Stomach (tissue), 9 donors: ENCODE results near the gene TMCC2. TPM values are rescaled to one million over a fixed set of nuclear protein-coding genes. Genes with fewer than 3 reads are reported as not detected.

ENCODE experiments used
- DNase-seq, 2 donors: peaks; one replicate each; pipeline versions ENCODE4 v3.0.0 to v3.0.0-alpha.2; 2013 to 2019
- H3K27ac ChIP-seq, 5 donors: fragments of 200-600 bp in 4 of 5; sonication (generic) in 4 of 5; one replicate each; pipeline ENCODE4 v1.5.1; 2013 to 2019; ENCODE audit warnings: mild to moderate bottlenecking in 1 of 5, moderate library complexity in 1 of 5
- H3K27me3 ChIP-seq, 3 donors: fragments of 200-600 bp; sonication (generic); one replicate each; pipeline ENCODE4 v1.5.1; 2017 to 2019; ENCODE audit warnings: mixed run types in 1 of 3
- H3K36me3 ChIP-seq, 4 donors: fragments of 200-600 bp; sonication (generic); 1 replicate in 3 of 4; 2 replicates in 1 of 4; pipeline ENCODE4 v1.5.1; 2016 to 2019
- H3K4me1 ChIP-seq, 4 donors: fragments of 200-600 bp; sonication (generic); one replicate each; pipeline ENCODE4 v1.5.1; 2016 to 2019
- H3K4me3 ChIP-seq, 4 donors: fragments of 200-600 bp; sonication (generic) in 3 of 4; one replicate each; pipeline ENCODE4 v1.5.1; 2016 to 2019; ENCODE audit warnings: mild to moderate bottlenecking in 1 of 4
- H3K9me3 ChIP-seq, 4 donors: fragments of 200-600 bp; sonication (generic); one replicate each; pipeline ENCODE4 v1.5.1; 2016 to 2019
- CTCF ChIP-seq, 7 experiments: fragments of 450-650 bp in 4 of 7; fragments of 200-600 bp in 3 of 7; sonication (generic) in 3 of 7; IDR thresholded peaks; one replicate each; pipeline ENCODE4 v1.5.1; 2016 to 2019; ENCODE audit warnings: antibody characterized with exemption in 7 of 7, control low read depth in 2 of 7, mild to moderate bottlenecking in 1 of 7
- EP300 ChIP-seq: sonication (generic); formaldehyde crosslinking; IDR thresholded peaks from one replicate; pipeline ENCODE4 v1.6.1; 2017; ENCODE audit warnings: antibody characterized with exemption
- POLR2A ChIP-seq, 4 donors: fragments of 450-650 bp; IDR thresholded peaks; one replicate each; pipeline ENCODE4 v1.6.1; 2016; ENCODE audit warnings: antibody characterized with exemption in 4 of 4, control low read depth in 2 of 4, mild to moderate bottlenecking in 1 of 4, moderate library complexity in 1 of 4
- POLR2AphosphoS5 ChIP-seq, 3 donors: sonication (generic); formaldehyde crosslinking; IDR thresholded peaks; one replicate each; pipeline ENCODE4 v1.6.1; 2016; ENCODE audit warnings: antibody characterized with exemption in 3 of 3
- WGBS, 5 donors: extraction: QIAGEN DNeasy Blood & Tissue Kit in 3 of 5; methylation state at CpG; one replicate each; pipeline versions ENCODE4 v1.1.5 to v1.1.7; 2013 to 2018; 5-methylcytosine and 5-hydroxymethylcytosine counted together
- intact Hi-C: fragments of 100-400 bp; cut with DNase I; formaldehyde crosslinking; loops from one replicate; pipeline ENCODE4 v1.15.1; 2023; ENCODE audit warnings: low total_unique reads
- polyA plus RNA-seq, 3 donors: library from polyadenylated mRNA; stranded (reverse); fragments of 200-250 nt; gene quantifications; one replicate each; pipeline ENCODE4 v1.2.3, GENCODE V29; 2013
- total RNA-seq, 5 donors: library from RNA; depleted of rRNA; stranded (reverse); fragments of >200 nt; gene quantifications; one replicate each; pipeline versions ENCODE4 v1.1.0 to v1.2.3, GENCODE V29; 2014 to 2016
- donor health status: healthy with polysubstance abuse.
- donor health status: Bipolar disorder and iron deficiency.
- donor health status: healthy.

Gene TMCC2
- total and polyA plus RNA-seq, 8 donors = 0.45 to 3.1 (median 1.5) TPM; not detected in 2

- no peak for DNase-seq
- intact Hi-C loops = no loop called here
- H3K36me3 ChIP-seq = peaks cover 0 to 9% (median 6%) of the 10 kb centered on the region in 4 donors
Observed at GRCh38 chr1:205244384-205244783, 16.6 kb downstream of the TMCC2 start.

GRCh38 chr1:205245096-205245495, 17.4 kb downstream of the TMCC2 start:
- Histone ChIP-seq H3K9me3 (no peaks in the 10 kb centered on the region), H3K4me1 (peaks cover 17 to 40% (median 29%) of the 10 kb centered on the region in 4 donors), H3K36me3 (peaks cover 0 to 9% (median 6%) of the 10 kb centered on the region in 4 donors), H3K27me3 (no peaks in the 10 kb centered on the region), H3K4me3 (no peak overlapping the region), H3K27ac (no peak overlapping the region)
- no peak for DNase-seq
- intact Hi-C loops = no loop called here
- TF ChIP-seq POLR2AphosphoS5 (IDR thresholded peaks at IDR 0.05) (no peak), POLR2A (IDR thresholded peaks at IDR 0.05) (no peak), CTCF (IDR thresholded peaks at IDR 0.05) (no peak), EP300 (no peak)
- 85 to 87% (median 86%) methylated on average over 7 of the region's 7 CpGs for WGBS, 5 donors

More at GRCh38 chr1:205244384-205244783, 16.6 kb downstream of the TMCC2 start:
- H3K4me3 ChIP-seq = no peak overlapping the region
- H3K4me1 ChIP-seq = peaks cover 11 to 33% (median 24%) of the 10 kb centered on the region in 4 donors
- no peaks in the 10 kb centered on the region for H3K9me3 ChIP-seq
- no peaks in the 10 kb centered on the region for H3K27me3 ChIP-seq
- WGBS, 5 donors = 62 to 79% (median 73%) methylated on average over 4 of the region's 4 CpGs
- no peak overlapping the region for H3K27ac ChIP-seq
- no peak for TF ChIP-seq EP300
- TF ChIP-seq POLR2AphosphoS5 (IDR thresholded peaks at IDR 0.05) = no peak
- TF ChIP-seq CTCF (IDR thresholded peaks at IDR 0.05) = no peak
- no peak for TF ChIP-seq POLR2A (IDR thresholded peaks at IDR 0.05)

- Histone ChIP-seq H3K36me3 (peaks cover 0 to 5% (median 4%) of the 10 kb centered on the region in 4 donors), H3K27me3 (no peaks in the 10 kb centered on the region), H3K27ac (peak overlapping the region in 1 of 5 donors; percentile 36), H3K4me1 (peaks cover 17 to 49% (median 29%) of the 10 kb centered on the region in 4 donors), H3K4me3 (no peak overlapping the region), H3K9me3 (no peaks in the 10 kb centered on the region)
- 83 to 89% (median 85%) methylated on average over 10 of the region's 10 CpGs for WGBS, 5 donors
- intact Hi-C loops = no loop called here
- DNase-seq = peak in 1 of 2 donors; percentile 58
- TF ChIP-seq CTCF (IDR thresholded peaks at IDR 0.05) (no peak), EP300 (no peak)
Observed at GRCh38 chr1:205246351-205247119, 18.8 kb downstream of the TMCC2 start.

GRCh38 chr1:205247130-205247921, 19.6 kb downstream of the TMCC2 start:
- TF ChIP-seq POLR2AphosphoS5 (IDR thresholded peaks at IDR 0.05) (no peak), EP300 (no peak), POLR2A (IDR thresholded peaks at IDR 0.05) (no peak), CTCF (IDR thresholded peaks at IDR 0.05) (no peak)
- DNase-seq = peak in 1 of 2 donors; percentile 71
- WGBS, 5 donors = 52 to 57% (median 55%) methylated on average over 9 of the region's 9 CpGs
- Histone ChIP-seq H3K27me3 (no peaks in the 10 kb centered on the region), H3K36me3 (no peaks in the 10 kb centered on the region), H3K4me1 (peaks cover 17 to 53% (median 29%) of the 10 kb centered on the region in 4 donors), H3K9me3 (no peaks in the 10 kb centered on the region), H3K4me3 (no peak overlapping the region), H3K27ac (peak overlapping the region in 2 of 5 donors; percentile 36 to 48)
- intact Hi-C loops = no loop called here
